NCI-H526 treated with DMSO at 0.1 percent for 48 hours (cell line): ENCODE measurements around the gene ZNF154.

Experiments used
- DNase-seq: peaks from one replicate; lab custom pipeline; 2025; lab: John Stamatoyannopoulos, UW

Gene ZNF154

DNA sequence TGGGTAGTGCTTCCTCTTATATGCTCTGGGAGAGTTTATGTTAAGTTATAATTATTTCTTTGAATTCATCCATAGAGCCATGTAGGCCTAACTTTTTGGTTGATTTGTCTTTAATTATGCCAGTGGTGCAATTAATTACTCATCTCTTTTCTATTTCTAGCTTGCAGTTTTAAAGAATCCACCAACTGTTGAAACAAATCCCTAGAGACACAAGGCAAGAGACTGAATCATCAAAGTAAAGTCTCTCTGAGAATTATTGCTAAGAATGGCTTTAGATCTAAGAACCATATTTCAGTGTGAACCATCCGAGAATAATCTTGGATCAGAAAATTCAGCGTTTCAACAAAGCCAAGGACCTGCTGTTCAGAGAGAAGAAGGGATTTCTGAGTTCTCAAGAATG lies 33.1 kb downstream of the ZNF154 start:
- no peak for DNase-seq

DNA sequence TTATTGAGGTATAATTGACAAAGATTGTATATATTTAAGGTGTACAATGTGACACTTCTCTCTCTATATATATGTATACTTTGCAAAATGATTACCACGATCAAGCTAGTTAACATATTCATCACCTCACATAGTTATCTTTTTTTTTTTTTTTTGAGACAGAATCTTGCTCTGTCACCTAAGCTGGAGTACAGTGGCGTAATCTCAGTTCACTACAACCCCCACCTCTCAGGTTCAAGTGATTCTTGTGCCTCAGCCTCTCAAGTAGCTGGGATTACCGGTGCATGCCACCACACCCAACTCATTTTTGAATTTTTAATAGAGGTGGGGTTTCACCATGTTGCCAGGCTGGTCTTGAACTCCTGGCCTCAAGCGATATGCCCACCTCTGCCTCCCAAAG lies 36.5 kb downstream of the ZNF154 start:
- no peak for DNase-seq

DNA sequence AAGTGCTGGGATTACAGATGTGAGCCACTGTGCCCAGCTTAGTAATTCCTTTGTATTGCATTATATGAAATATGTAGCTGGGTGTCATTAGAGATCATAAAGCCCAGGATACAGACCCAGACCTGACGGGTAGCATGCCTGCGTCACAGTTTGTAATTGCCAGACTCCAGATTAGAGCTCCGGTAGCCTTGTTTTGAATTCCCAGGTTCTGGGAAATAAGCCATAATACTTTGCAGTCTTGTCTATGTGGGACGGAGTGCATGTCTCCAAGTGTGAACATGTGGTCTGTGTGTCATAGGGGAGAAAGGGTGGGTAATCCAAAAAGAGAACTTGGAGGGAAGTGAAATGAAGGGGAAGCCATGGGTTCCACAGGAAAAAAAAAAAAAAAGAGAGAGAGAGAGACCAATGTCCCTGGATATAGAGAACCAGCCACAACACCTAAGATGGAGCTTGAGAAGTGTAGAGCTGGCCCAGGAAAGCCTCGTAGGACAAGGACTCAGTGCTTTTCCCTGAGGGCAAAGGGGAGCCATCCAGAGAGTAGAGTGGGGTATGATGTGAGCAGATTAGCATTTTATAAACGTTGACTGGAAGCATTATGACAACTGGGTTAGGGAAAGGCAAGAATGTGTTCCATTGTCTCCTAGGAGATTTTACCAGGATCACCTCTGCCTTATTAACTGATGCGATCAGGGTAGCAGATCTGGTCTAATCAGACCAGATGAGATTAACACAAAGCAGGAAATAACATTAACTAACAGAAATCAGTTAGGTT lies 37.7 kb downstream of the ZNF154 start:
- DNase-seq: no peak

DNA sequence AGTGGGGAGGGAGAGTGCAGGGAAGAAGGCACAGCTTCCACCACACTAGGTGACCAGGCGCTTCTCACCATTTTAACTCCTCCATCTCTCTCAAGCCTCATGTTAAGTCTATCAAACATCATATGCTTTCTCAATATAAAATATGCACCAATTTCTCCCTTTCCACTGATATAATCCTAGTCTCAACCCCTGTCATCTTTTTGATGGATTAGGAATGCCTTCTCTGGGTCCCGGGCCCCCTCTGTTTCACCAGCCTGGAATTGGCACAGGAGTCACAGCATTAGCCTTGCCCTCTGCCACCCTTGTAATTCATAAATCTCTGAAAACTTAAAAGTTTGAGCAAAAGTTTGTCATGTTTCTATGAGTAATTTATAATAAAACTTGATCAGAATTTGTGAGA lies 40.4 kb downstream of the ZNF154 start, which contains the start of gene ZSCAN4:
TSS of gene ZSCAN4 (plus strand) at position 301 of the 400 bp plus-strand sequence. CDS start 7,211 bp downstream, outside the sequence.
- DNase-seq: no peak

DNA sequence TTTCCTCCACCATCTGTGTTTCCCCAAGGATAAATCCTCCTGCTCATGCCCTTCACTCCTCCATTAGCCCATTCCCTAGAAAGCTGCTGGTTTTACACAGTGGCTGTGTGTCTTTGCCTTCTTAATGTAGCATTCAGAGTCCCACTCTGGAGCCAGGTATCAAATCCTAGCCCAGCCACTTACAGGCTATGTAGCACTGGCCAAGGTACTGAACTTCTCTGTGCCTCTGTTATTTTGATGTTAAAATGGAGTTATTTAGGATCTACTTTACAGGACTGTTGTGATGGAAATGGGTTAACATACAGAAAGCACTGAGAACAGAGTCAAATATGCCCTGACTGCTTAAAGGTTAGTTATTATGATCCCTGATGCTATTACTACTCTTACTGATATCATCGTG lies 41.8 kb downstream of the ZNF154 start:
- no peak for DNase-seq

DNA sequence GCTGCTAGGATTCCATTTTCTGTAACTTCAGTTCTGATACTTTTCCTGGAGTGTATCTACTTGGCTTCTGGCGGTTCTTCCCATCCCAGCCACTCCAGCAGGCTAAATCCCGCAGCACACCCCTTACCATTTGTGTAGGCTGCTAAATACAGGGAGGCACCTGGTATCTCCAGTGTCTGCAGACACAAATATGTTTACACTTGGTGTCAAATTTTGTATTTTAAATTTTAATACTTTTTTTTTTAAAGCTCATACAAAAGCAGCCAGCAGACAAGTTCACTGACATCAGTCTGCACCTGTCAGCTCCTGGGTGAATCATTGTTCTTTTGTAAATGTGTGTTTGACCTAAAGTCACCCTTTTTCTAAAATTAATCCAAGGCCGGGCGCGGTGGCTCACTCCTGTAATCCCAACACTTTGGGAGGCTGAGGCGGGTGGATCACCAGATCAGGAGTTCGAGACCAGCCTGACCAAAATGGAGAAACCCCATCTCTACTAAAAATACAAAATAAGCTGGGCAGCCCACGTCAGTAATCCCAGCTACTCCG lies 43.7 kb downstream of the ZNF154 start:
- DNase-seq: no peak

DNA sequence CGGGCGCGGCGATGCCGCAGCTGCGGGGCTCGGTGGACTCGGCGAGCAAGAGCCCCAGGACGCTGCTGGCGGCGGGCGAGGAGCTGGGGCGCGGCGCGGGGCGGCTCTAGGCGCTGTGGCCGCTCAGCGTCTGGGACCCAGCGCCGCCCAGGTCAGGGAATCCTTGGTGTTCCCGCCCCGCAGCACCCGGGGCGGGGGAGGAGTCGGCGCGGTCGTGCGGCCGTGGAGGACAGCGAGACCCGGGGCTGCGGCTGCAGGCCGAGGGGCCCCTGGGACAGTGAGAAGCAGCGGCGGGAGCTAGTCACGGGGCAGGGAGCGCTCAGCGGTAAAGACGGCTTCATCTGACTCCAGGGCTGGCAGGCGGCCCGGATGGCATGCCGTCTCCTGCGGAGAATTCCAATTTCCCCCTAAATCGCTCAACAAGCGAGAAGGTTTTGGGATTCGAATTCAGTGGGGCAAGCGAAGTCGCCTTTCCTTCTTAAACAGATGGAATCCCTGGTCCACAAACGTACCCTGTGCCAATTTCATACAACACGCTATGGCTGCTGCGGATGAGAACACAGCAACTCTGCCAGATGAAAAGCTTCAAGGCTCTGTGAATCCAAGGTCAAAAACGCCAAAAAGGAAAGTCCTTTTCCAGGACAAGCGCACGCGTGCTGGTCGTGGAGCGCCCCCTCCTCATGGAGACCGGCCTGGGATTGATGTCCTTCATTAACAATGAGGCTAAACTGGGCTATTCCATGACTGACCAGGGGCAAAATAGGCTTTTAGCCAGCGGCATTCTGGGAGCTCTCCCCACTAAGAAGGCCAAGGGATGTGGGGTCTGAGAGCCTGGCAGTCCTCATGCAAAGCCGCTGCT lies 44.5 kb downstream of the ZNF154 start:
- peak; percentile 17 for DNase-seq

DNA sequence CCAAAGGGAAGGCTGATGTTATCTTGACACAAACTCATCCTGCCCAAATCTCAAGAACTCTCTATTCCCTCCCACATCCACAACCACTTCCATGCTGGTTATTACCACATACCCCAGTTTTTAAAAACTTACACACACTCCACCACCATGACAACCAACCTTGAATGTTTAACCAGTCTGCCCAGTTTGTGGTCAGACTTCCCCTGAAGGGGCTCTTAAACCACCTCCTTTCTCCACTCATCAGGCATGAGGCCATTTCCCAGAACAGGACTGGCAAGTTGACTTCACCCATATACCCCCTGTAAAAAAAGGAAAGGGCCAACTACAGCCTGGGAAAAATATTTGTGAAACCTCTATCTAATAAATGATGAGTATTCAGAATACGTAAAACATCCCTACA lies 52.7 kb downstream of the ZNF154 start:
- DNase-seq: no peak

DNA sequence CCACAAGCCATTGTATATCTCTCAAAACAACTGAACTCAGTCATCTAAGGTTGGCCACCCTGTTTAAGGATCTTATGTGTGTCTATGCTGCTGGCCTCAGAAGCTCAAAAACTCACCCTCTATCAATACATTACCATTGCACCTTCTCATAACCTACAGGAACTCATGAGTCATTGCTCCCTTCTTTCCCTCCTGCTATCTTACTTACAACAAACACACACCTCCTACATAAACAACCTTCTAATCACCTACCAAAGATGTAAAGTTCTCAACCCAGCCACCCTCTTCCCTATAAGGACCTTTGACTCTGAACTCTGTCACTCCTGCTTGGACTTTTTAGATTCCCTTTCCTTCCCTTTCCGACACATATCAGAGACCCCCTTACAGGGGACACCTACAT lies 53.6 kb downstream of the ZNF154 start:
- no peak for DNase-seq

DNA sequence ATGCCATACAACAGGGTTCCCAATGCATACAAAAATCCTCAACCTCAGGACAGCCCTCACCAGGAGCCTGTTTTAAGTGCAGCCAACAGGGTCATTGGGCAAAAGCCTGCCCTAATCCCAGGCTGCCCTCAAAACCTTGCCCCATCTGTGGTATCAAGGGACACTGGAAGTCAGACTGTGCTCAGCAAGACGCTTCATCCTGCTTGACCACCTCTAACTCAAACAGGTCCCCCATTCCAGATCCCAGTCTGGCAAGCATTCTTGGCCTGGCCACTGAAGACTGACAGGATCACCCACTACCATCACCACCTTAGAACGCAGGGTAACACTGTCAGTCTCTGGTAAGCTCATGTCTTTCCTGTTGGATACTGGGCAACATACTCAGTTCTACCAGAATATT lies 55.3 kb downstream of the ZNF154 start:
- no peak for DNase-seq

DNA sequence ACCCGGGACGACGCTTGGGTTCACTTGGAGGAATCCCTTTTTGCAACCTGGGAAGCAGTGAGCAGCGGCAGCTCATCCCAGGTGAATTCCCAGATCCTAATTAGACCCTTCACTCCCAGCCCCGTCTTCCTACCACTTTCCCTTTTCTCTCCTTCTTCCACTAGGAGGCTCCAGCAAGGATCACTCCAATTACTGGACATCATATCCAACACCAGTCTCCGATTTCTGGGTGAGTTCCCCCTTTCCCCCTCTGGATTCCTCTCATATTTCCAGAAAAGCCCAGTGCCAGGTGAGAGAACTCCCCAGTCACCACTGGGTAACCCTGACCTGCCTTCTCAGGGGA lies 57.4 kb downstream of the ZNF154 start:
- DNase-seq: no peak

DNA sequence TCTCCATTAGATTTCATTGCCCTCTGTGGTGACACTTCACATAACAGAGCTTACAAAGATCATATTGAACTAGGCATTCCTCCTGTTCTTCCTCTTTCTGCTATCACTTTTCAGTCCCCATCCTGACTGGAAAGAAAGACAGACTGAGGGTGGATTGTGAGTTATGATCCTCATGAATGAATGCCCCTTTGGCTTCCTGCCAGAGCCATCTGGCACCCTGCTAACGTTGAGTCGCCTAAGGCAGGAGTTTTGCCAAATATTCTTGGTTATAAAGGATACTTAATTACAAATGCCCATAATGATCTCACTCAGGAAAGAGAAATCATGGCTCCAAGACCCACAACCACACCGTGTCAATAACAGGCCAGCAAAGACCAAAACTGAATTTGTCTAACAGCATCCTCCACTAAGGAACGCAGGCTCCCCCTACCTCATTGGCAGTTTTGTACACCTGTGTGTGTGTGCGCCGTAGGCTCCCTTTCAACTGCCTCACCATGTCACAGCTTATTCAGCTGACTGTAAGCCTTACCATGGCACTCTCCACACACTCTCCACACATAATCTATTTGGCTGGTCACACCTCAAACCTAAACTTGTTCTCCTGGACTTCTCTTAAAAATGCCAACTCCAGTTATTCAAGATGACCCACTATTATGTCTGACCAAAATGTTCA lies 60.5 kb downstream of the ZNF154 start:
- no peak for DNase-seq
